Duodenal mucosa (tissue), 2 donors: ENCODE results near the gene SNAP29.
"Not testable (repeated sequence)": the region's sequence is repeated elsewhere in the genome, so short reads cannot be mapped to it uniquely, and the experiment has no call there.

Source experiments
- H3K27ac ChIP-seq: one replicate; pipeline ENCODE4 v1.7.0; 2013; ENCODE audit warnings: low read depth, low read length
- H3K27me3 ChIP-seq, 2 donors: one replicate each; pipeline ENCODE4 v1.7.0; 2013; ENCODE audit warnings: low read length in 2 of 2, control low read depth in 1 of 2; ENCODE audit not compliant: insufficient read depth in 2 of 2, control insufficient read depth in 1 of 2
- H3K36me3 ChIP-seq, 2 donors: one replicate each; pipeline ENCODE4 v1.7.0; 2013; ENCODE audit warnings: low read length in 2 of 2, control low read depth in 1 of 2; ENCODE audit not compliant: insufficient read depth in 2 of 2, control insufficient read depth in 1 of 2
- H3K4me1 ChIP-seq, 2 donors: one replicate each; pipeline ENCODE4 v1.7.0; 2013; ENCODE audit warnings: low read length in 2 of 2, control low read depth in 1 of 2; ENCODE audit not compliant: insufficient read depth in 2 of 2, control insufficient read depth in 1 of 2
- H3K4me3 ChIP-seq, 2 donors: one replicate each; pipeline ENCODE4 v1.7.0; 2013; ENCODE audit warnings: low read length in 2 of 2, low read depth in 1 of 2
- H3K9ac ChIP-seq, 2 donors: one replicate each; pipeline ENCODE4 v1.7.0; 2013; ENCODE audit warnings: low read length in 2 of 2, low read depth in 1 of 2
- H3K9me3 ChIP-seq, 2 donors: one replicate each; pipeline ENCODE4 v1.7.0; 2013; ENCODE audit warnings: low read length in 2 of 2, control low read depth in 1 of 2; ENCODE audit not compliant: control insufficient read depth in 1 of 2

Gene SNAP29

GRCh38 chr22:20939457-20940185 lies 80.8 kb downstream of the SNAP29 start:
- peaks cover 44 to 48% of the 10 kb centered on the region in 2 donors for H3K4me1 ChIP-seq

GRCh38 chr22:20940186-20940651 lies 81.4 kb downstream of the SNAP29 start:
- no peaks in the 10 kb centered on the region for H3K27me3 ChIP-seq
- no peak overlapping the region for H3K4me3 ChIP-seq
- no peak overlapping the region for H3K27ac ChIP-seq
- H3K4me1 ChIP-seq, result peaks cover 44 to 49% of the 10 kb centered on the region in 2 donors
- H3K9ac ChIP-seq, result no peak overlapping the region
- no peaks in the 10 kb centered on the region for H3K9me3 ChIP-seq
- H3K36me3 ChIP-seq, result peaks cover 0 to 14% of the 10 kb centered on the region in 2 donors

More at GRCh38 chr22:20939457-20940185, 80.8 kb downstream of the SNAP29 start:
- not testable (repeated sequence) for H3K27ac ChIP-seq, H3K9ac ChIP-seq, H3K4me3 ChIP-seq, H3K9me3 ChIP-seq, H3K27me3 ChIP-seq
- H3K36me3 ChIP-seq, result peaks cover 0 to 20% of the 10 kb centered on the region in 2 donors
